Breast epithelium (tissue), 4 donors: ENCODE measurements around the gene LMO3. TPM values are rescaled to one million over a fixed set of nuclear protein-coding genes. Genes with fewer than 3 reads are reported as not detected.

ENCODE experiments used
- DNase-seq, 2 donors: peaks; one replicate each; pipeline ENCODE4 v3.0.0-alpha.2; 2019; ENCODE audit warnings: low spot score in 2 of 2
- H3K27ac ChIP-seq, 2 donors: fragments of 200-600 bp; sonication (generic) in 1 of 2; one replicate each; pipeline ENCODE4 v1.5.1; 2016 to 2019; ENCODE audit warnings: mild to moderate bottlenecking in 1 of 2
- H3K27me3 ChIP-seq, 2 donors: fragments of 200-600 bp; sonication (generic) in 1 of 2; one replicate each; pipeline versions ENCODE4 v1.5.1 to v1.6.0; 2017 to 2019; ENCODE audit warnings: control low read depth in 1 of 2, mild to moderate bottlenecking in 1 of 2
- H3K36me3 ChIP-seq: fragments of 200-600 bp; one replicate; pipeline ENCODE4 v1.5.1; 2019
- H3K4me1 ChIP-seq, 2 donors: fragments of 200-600 bp; sonication (generic); one replicate each; pipeline ENCODE4 v1.5.1; 2016 to 2019; ENCODE audit warnings: control low read depth in 1 of 2
- H3K4me3 ChIP-seq, 3 donors: fragments of 200-600 bp; sonication (generic); 1 replicate in 2 of 3; 2 replicates in 1 of 3; pipeline ENCODE4 v1.5.1; 2016 to 2019; ENCODE audit warnings: mild to moderate bottlenecking in 3 of 3, moderate library complexity in 2 of 3
- H3K9me3 ChIP-seq, 2 donors: fragments of 200-600 bp; sonication (generic) in 1 of 2; one replicate each; pipeline ENCODE4 v1.5.1; 2016 to 2019; ENCODE audit warnings: control low read depth in 1 of 2
- POLR2A ChIP-seq: fragments of 450-650 bp; IDR thresholded peaks from one replicate; pipeline ENCODE4 v1.6.1; 2016; ENCODE audit warnings: antibody characterized with exemption, mild to moderate bottlenecking, moderate library complexity
- POLR2AphosphoS5 ChIP-seq, 3 donors: sonication (generic); formaldehyde crosslinking; IDR thresholded peaks; one replicate each; pipeline ENCODE4 v1.6.1; 2017; ENCODE audit warnings: antibody characterized with exemption in 3 of 3
- intact Hi-C: fragments of 100-400 bp; cut with DNase I; formaldehyde crosslinking; loops from one replicate; pipeline ENCODE4 v1.15.1; 2023; ENCODE audit warnings: low total_unique reads
- total RNA-seq, 3 donors: library from RNA; depleted of rRNA; stranded (reverse); fragments of >200 nt; gene quantifications; one replicate each; pipeline ENCODE4 v1.1.0, GENCODE V29; 2016
- TF ChIP-seq, protein P1 (sequence below), 3 donors: fragments of 450-650 bp; IDR thresholded peaks; one replicate each; pipeline ENCODE4 v1.5.1; 2016 to 2017; ENCODE audit warnings: antibody characterized with exemption in 3 of 3, mild to moderate bottlenecking in 3 of 3, moderate library complexity in 3 of 3

Gene LMO3
- total RNA-seq, 3 donors from 2014 or later: 6.9 to 56.3 (median 16.5) TPM

DNA sequence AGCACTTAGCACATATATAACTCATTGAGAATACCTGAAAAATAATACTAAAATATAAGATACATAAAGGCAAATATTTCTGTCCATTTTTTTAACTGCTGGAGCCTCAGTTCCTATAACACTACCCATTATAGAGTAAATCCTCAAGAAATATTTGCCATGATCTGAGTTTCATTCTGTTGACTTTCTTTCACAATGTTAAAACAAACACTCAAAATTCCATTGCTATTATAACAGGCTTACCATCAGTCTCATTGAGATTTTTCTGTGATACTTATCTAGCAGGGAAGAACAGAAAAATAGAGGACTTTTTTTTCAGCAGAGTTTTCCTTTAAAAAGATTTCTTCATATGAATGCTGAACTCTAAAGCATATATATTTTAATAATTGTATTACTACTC, 24.5 kb downstream of the LMO3 start:
- Histone ChIP-seq H3K4me3 (no peak overlapping the region), H3K27ac (no peak overlapping the region), H3K27me3 (no peaks in the 10 kb centered on the region), H3K9me3 (no peaks in the 10 kb centered on the region), H3K36me3 (no peaks in the 10 kb centered on the region), H3K4me1 (no peaks in the 10 kb centered on the region)
- intact Hi-C loops: loop anchor here (5.0 kb wide), 1 partner anchor 256 kb away; no protein-coding TSS in a partner anchor
- DNase-seq: no peak
- no peak for TF ChIP-seq POLR2AphosphoS5 (IDR thresholded peaks at IDR 0.05)
- TF ChIP-seq, protein P1, sequence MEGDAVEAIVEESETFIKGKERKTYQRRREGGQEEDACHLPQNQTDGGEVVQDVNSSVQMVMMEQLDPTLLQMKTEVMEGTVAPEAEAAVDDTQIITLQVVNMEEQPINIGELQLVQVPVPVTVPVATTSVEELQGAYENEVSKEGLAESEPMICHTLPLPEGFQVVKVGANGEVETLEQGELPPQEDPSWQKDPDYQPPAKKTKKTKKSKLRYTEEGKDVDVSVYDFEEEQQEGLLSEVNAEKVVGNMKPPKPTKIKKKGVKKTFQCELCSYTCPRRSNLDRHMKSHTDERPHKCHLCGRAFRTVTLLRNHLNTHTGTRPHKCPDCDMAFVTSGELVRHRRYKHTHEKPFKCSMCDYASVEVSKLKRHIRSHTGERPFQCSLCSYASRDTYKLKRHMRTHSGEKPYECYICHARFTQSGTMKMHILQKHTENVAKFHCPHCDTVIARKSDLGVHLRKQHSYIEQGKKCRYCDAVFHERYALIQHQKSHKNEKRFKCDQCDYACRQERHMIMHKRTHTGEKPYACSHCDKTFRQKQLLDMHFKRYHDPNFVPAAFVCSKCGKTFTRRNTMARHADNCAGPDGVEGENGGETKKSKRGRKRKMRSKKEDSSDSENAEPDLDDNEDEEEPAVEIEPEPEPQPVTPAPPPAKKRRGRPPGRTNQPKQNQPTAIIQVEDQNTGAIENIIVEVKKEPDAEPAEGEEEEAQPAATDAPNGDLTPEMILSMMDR (IDR thresholded peaks at IDR 0.05): no peak
- no peak for TF ChIP-seq POLR2A

DNA sequence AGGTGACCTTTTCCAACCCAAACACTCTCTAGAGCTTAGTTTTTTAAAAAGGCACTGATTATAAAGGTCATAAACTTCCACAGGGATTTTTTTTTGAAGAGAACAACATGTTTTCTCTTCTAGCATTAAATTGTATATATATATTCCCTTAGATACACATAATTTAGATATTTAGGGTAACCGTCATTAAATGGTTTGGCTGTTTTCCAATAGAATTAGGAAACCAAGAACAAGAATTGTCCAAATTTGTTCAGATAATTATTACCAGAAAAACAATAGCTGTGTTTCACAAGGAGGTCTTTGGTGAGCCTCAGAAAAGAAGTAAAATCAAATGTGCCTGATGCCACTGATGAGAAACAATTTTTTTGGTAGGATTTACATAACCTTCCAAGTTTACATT, 26.9 kb downstream of the LMO3 start:
- no peaks in the 10 kb centered on the region for H3K9me3 ChIP-seq
- H3K4me1 ChIP-seq: no peaks in the 10 kb centered on the region
- TF ChIP-seq, protein P1 (IDR thresholded peaks at IDR 0.05): no peak
- TF ChIP-seq POLR2A (no peak), POLR2AphosphoS5 (IDR thresholded peaks at IDR 0.05) (no peak)
- no peak for DNase-seq
- no peaks in the 10 kb centered on the region for H3K27me3 ChIP-seq
- H3K27ac ChIP-seq: no peak overlapping the region
- intact Hi-C loops: no loop called here
- no peak overlapping the region for H3K4me3 ChIP-seq
- H3K36me3 ChIP-seq: no peaks in the 10 kb centered on the region

DNA sequence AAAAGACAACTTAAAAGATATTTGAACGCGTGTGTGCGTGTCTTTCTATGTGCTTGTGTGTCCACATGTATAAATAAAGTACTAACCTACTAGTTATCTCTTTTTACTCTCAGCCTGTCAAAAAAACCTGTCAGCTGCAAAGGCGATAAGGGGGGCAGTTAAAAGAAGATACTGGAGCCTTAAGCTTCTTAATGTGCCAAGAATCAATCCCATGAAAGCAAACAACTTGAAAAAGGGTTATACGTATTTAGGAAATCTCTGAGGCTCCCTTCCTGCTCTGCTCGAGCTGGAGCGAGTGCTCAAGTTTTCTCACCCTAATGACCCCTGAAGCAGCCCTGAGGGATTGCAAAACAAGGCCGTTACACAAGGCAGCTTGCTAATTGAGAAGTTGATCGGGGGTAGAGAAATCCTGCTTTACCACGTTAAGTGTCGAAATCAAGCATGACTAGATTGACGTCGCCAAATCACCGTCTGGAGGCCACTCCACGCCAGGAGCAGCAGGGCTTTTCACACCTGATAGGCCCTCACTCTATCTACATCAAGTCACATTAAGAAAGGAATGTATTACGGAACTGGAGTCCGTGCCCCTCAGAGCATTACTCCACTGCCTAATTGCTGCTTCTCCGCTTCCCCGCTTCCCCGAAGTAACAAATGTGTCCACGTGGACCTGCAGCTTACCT, 32.4 kb downstream of the LMO3 start:
- H3K4me1 ChIP-seq: no peaks in the 10 kb centered on the region
- intact Hi-C loops: no loop called here
- no peak for DNase-seq
- no peaks in the 10 kb centered on the region for H3K27me3 ChIP-seq
- TF ChIP-seq, protein P1 (IDR thresholded peaks at IDR 0.05): no peak
- TF ChIP-seq POLR2A (no peak), POLR2AphosphoS5 (IDR thresholded peaks at IDR 0.05) (no peak)
- H3K4me3 ChIP-seq: no peak overlapping the region
- no peaks in the 10 kb centered on the region for H3K36me3 ChIP-seq
- no peaks in the 10 kb centered on the region for H3K9me3 ChIP-seq
- no peak overlapping the region for H3K27ac ChIP-seq

DNA sequence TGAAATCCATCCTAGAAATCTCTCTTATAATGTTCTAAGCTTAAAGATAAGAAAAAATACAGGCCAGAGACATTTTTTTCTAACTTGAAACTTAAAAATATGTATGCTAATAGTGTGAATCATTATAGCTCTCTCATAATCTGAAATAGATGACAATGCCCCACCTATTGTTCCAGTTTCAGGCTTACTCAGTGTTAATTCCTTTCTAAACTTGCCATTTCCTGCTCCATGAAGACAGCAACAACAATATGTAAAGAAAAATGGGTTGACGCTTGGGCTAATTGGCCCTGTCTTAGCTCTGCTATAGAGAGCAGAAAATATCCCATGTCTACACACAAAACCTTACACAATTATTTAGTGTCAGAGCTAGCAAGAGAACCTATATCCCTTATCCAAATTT, 37.1 kb downstream of the LMO3 start:
- TF ChIP-seq POLR2A (no peak), POLR2AphosphoS5 (IDR thresholded peaks at IDR 0.05) (no peak)
- TF ChIP-seq, protein P1 (IDR thresholded peaks at IDR 0.05): no peak
- DNase-seq: no peak
- intact Hi-C loops: no loop called here
- H3K4me1 ChIP-seq: no peaks in the 10 kb centered on the region
- H3K27me3 ChIP-seq: no peaks in the 10 kb centered on the region
- no peaks in the 10 kb centered on the region for H3K9me3 ChIP-seq
- no peak overlapping the region for H3K27ac ChIP-seq
- H3K4me3 ChIP-seq: no peak overlapping the region
- H3K36me3 ChIP-seq: no peaks in the 10 kb centered on the region

DNA sequence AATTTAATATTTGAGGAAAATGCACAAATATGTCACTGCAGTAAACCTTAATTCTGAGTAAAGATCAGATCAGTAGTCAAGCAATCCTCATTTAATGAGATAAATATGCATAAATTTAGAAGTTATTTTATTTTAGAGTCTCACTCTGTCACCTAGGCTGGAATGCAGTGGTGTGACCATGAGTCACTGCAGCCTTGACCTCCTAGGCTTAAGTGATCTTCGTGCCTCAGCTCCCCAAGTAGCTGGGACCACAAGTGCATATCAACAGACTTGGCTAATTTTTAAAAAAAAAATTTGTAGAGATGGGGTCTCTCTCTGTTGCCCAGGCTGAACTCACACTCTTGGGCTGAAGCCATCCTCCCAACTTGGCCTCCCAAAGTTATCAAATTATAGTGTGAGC, 41.3 kb downstream of the LMO3 start:
- Histone ChIP-seq H3K27me3 (no peaks in the 10 kb centered on the region), H3K4me1 (no peaks in the 10 kb centered on the region), H3K4me3 (no peak overlapping the region), H3K27ac (no peak overlapping the region), H3K36me3 (no peaks in the 10 kb centered on the region), H3K9me3 (no peaks in the 10 kb centered on the region)
- DNase-seq: no peak
- TF ChIP-seq, protein P1 (IDR thresholded peaks at IDR 0.05): no peak
- TF ChIP-seq POLR2A: no peak
- no peak for TF ChIP-seq POLR2AphosphoS5 (IDR thresholded peaks at IDR 0.05)
- intact Hi-C loops: no loop called here
